Loucy (cell line): Measurements from ENCODE around the gene C20orf204.

ENCODE experiments used
- H2AFZ ChIP-seq: fragments of 200-600 bp; sonication (generic); 2 replicates; pipeline ENCODE4 v1.6.0; 2016; ENCODE audit warnings: antibody characterized with exemption, mild to moderate bottlenecking, low read length, moderate library complexity
- H3F3A ChIP-seq: fragments of 200-600 bp; 2 replicates; pipeline ENCODE4 v1.6.0; 2016; ENCODE audit warnings: antibody characterized with exemption, low read depth, mild to moderate bottlenecking
- H3K27me3 ChIP-seq: fragments of 200-600 bp; sonication (generic); 2 replicates; pipeline ENCODE4 v1.6.1; 2014; ENCODE audit warnings: low read length, mild to moderate bottlenecking; ENCODE audit not compliant: insufficient read depth, poor library complexity, severe bottlenecking
- H3K36me3 ChIP-seq: fragments of 200-600 bp; sonication (generic); 2 replicates; pipeline ENCODE4 v1.6.1; 2016; ENCODE audit warnings: low read length; ENCODE audit not compliant: insufficient read depth
- H3K4me1 ChIP-seq: fragments of 200-600 bp; sonication (generic); 2 replicates; pipeline ENCODE4 v1.5.1; 2014; ENCODE audit warnings: low read length, mild to moderate bottlenecking; ENCODE audit not compliant: insufficient read depth, poor library complexity, severe bottlenecking
- H3K4me2 ChIP-seq: fragments of 200-600 bp; sonication (generic); 2 replicates; pipeline ENCODE4 v1.6.0; 2014; ENCODE audit warnings: antibody characterized with exemption, low read length, low read depth, mild to moderate bottlenecking; ENCODE audit not compliant: poor library complexity, severe bottlenecking
- H3K4me3 ChIP-seq: fragments of 200-600 bp; sonication (generic); 2 replicates; pipeline ENCODE4 v1.5.1; 2014; ENCODE audit warnings: low read length, mild to moderate bottlenecking, mixed read lengths; ENCODE audit not compliant: poor library complexity, severe bottlenecking
- H3K79me2 ChIP-seq: fragments of 200-600 bp; sonication (generic); 2 replicates; pipeline ENCODE4 v1.6.1; 2014; ENCODE audit warnings: low read length; ENCODE audit not compliant: insufficient read depth
- H3K9ac ChIP-seq: fragments of 200-600 bp; sonication (generic); 2 replicates; pipeline ENCODE4 v1.6.0; 2014; ENCODE audit warnings: mild to moderate bottlenecking, low read depth, low read length, moderate library complexity; ENCODE audit not compliant: poor library complexity, severe bottlenecking
- H3K9me2 ChIP-seq: fragments of 200-600 bp; sonication (generic); replicated peaks from 2 replicates; pipeline ENCODE4 v1.6.1; 2016; ENCODE audit warnings: low read depth, low read length, mixed read lengths
- H3K9me3 ChIP-seq: fragments of 200-600 bp; sonication (generic); 2 replicates; pipeline ENCODE4 v1.6.1; 2014; ENCODE audit warnings: mild to moderate bottlenecking, antibody characterized with exemption, low read length, low read depth; ENCODE audit not compliant: insufficient read depth
- H4K20me1 ChIP-seq: fragments of 200-600 bp; sonication (generic); 2 replicates; pipeline ENCODE4 v1.6.0; 2014; ENCODE audit warnings: antibody characterized with exemption, low read length, mild to moderate bottlenecking; ENCODE audit not compliant: insufficient read depth, poor library complexity, severe bottlenecking
- CTCF ChIP-seq: fragments of 200-600 bp; sonication (generic); conservative IDR thresholded peaks from 2 replicates; pipeline ENCODE4 v1.5.1; 2014; ENCODE audit warnings: mild to moderate bottlenecking, antibody characterized with exemption, low read length
- EZH2phosphoT487 ChIP-seq: fragments of 200-600 bp; IDR thresholded peaks from 2 replicates; pipeline ENCODE4 v1.6.1; 2018; ENCODE audit warnings: antibody characterized with exemption, mild to moderate bottlenecking, moderate library complexity, borderline replicate concordance

Gene C20orf204

GRCh38 chr20:64068386-64069208, 32.6 kb downstream of the C20orf204 start:
- no peaks in the 10 kb centered on the region for H3F3A ChIP-seq
- no peak overlapping the region for H2AFZ ChIP-seq
- peaks cover 9% of the 10 kb centered on the region; the same call in 1 of the 2 replicates for H3K79me2 ChIP-seq
- H3K9me3 ChIP-seq = no peaks in the 10 kb centered on the region
- H3K36me3 ChIP-seq = no peaks in the 10 kb centered on the region
- no peaks in the 10 kb centered on the region for H3K9me2 ChIP-seq
- no peak overlapping the region for H3K4me3 ChIP-seq
- TF ChIP-seq CTCF (no peak), EZH2phosphoT487 (no peak)
- peak overlapping the region; percentile 32 for H3K4me2 ChIP-seq
- H4K20me1 ChIP-seq = no peaks in the 10 kb centered on the region
- no peaks in the 10 kb centered on the region for H3K27me3 ChIP-seq
- no peak overlapping the region for H3K9ac ChIP-seq
- peaks cover 56% of the 10 kb centered on the region for H3K4me1 ChIP-seq

- Histone ChIP-seq H3K4me1 (peaks cover 51% of the 10 kb centered on the region), H3K9me3 (no peaks in the 10 kb centered on the region), H3K79me2 (peaks cover 3% of the 10 kb centered on the region; the same call in 1 of the 2 replicates), H3K4me2 (no peak overlapping the region), H3K27me3 (no peaks in the 10 kb centered on the region), H2AFZ (no peak overlapping the region), H3K9ac (no peak overlapping the region), H4K20me1 (no peaks in the 10 kb centered on the region), H3K4me3 (no peak overlapping the region), H3K9me2 (no peaks in the 10 kb centered on the region), H3F3A (no peaks in the 10 kb centered on the region), H3K36me3 (no peaks in the 10 kb centered on the region)
- TF ChIP-seq EZH2phosphoT487 (no peak), CTCF (no peak)
These were observed 33.2 kb downstream of the C20orf204 start for GRCh38 chr20:64069209-64069613.

- Histone ChIP-seq H3K4me3 (no peak overlapping the region), H3K79me2 (no peaks in the 10 kb centered on the region), H3K4me1 (peaks cover 45% of the 10 kb centered on the region), H3K9me2 (no peaks in the 10 kb centered on the region), H3K27me3 (no peaks in the 10 kb centered on the region), H2AFZ (no peak overlapping the region), H3K4me2 (no peak overlapping the region), H3K36me3 (no peaks in the 10 kb centered on the region), H4K20me1 (no peaks in the 10 kb centered on the region), H3K9ac (no peak overlapping the region), H3K9me3 (no peaks in the 10 kb centered on the region), H3F3A (no peaks in the 10 kb centered on the region)
- peak; percentile 80 for TF ChIP-seq CTCF
- TF ChIP-seq EZH2phosphoT487 = no peak
These were observed 33.7 kb downstream of the C20orf204 start for GRCh38 chr20:64069614-64070243.
